K562 (cell line): ENCODE results near the gene GJC2. TPM values are rescaled to one million over a fixed set of nuclear protein-coding genes. Genes with fewer than 3 reads are reported as not detected.

Experiments
- BCL6 ChIP-seq: fragments of 250-450 bp; sonication (Bioruptor Pico); IDR thresholded peaks from 2 replicates; pipeline ENCODE4 v1.4.0; 2020
- CHD1 ChIP-seq: fragments of 200-600 bp; sonication (generic); IDR thresholded peaks from one replicate; pipeline ENCODE4 v1.6.1; 2012; ENCODE audit warnings: mild to moderate bottlenecking, moderate library complexity, low read length, inconsistent platforms
- CTBP1 ChIP-seq: fragments of 450-650 bp; IDR thresholded peaks from 2 replicates; pipeline ENCODE4 v1.6.1; 2016; ENCODE audit warnings: borderline replicate concordance
- ERF ChIP-seq: fragments of 450-650 bp; formaldehyde crosslinking; IDR thresholded peaks from 2 replicates; pipeline ENCODE4 v1.4.0; 2020; ENCODE audit warnings: mild to moderate bottlenecking, mixed read lengths
- JUN ChIP-seq, 2 experiments: sonication (generic) in 1 of 2; formaldehyde crosslinking in 1 of 2; IDR thresholded peaks; 2 replicates each; pipeline versions ENCODE4 v1.6.1 to v1.8.0; 2012 to 2022; ENCODE audit warnings: borderline replicate concordance in 2 of 2, mild to moderate bottlenecking in 2 of 2, improper control_type of control experiment in 1 of 2, low read depth in 1 of 2, low read length in 1 of 2, missing genetic modification reagents in 1 of 2
- MEIS2 ChIP-seq: fragments of 450-650 bp; IDR thresholded peaks from 2 replicates; pipeline ENCODE4 v1.6.1; 2014; ENCODE audit warnings: mild to moderate bottlenecking; ENCODE audit not compliant: partially characterized antibody
- MYC ChIP-seq, 2 experiments: fragments of 250-450 bp in 1 of 2; sonication (Bioruptor Pico) in 1 of 2; IDR thresholded peaks; 2 replicates each; pipeline versions ENCODE4 v1.5.1 to v1.6.1; 2012 to 2021; ENCODE audit warnings: low read depth in 2 of 2, borderline replicate concordance in 1 of 2, improper control_type of control experiment in 1 of 2, low read length in 1 of 2, mild to moderate bottlenecking in 1 of 2, moderate library complexity in 1 of 2
- NFIC ChIP-seq: fragments of 450-650 bp; IDR thresholded peaks from 2 replicates; pipeline ENCODE4 v1.6.1; 2017; ENCODE audit warnings: mild to moderate bottlenecking, inconsistent platforms
- PTRF ChIP-seq: fragments of 450-650 bp; IDR thresholded peaks from 2 replicates; pipeline ENCODE4 v1.6.1; 2016; ENCODE audit warnings: mild to moderate bottlenecking, missing genetic modification characterization, missing compliant biosample characterization
- RBM14 ChIP-seq: fragments of 200-400 bp; formaldehyde crosslinking; IDR thresholded peaks from 2 replicates; pipeline ENCODE4 v1.6.1; 2018; ENCODE audit warnings: low read depth, mild to moderate bottlenecking, low read length, moderate library complexity, borderline replicate concordance; ENCODE audit not compliant: insufficient read depth
- RBM15 ChIP-seq: fragments of 200-400 bp; formaldehyde crosslinking; IDR thresholded peaks from 2 replicates; pipeline ENCODE4 v1.6.1; 2018; ENCODE audit warnings: mild to moderate bottlenecking, low read length, moderate library complexity; ENCODE audit not compliant: insufficient read depth
- SNIP1 ChIP-seq: fragments of 450-650 bp; IDR thresholded peaks from 2 replicates; pipeline ENCODE4 v1.7.1; 2017; ENCODE audit warnings: low read depth, mild to moderate bottlenecking
- STAT5B ChIP-seq: fragments of 250-450 bp; sonication (Bioruptor Pico); IDR thresholded peaks from 2 replicates; pipeline ENCODE4 v1.8.0; 2021; ENCODE audit warnings: mild to moderate bottlenecking, inconsistent platforms
- ZBTB1 ChIP-seq: sonication (generic); formaldehyde crosslinking; IDR thresholded peaks from 2 replicates; pipeline ENCODE4 v1.8.1; 2023; ENCODE audit warnings: missing genetic modification reagents, low read depth, mild to moderate bottlenecking, borderline replicate concordance
- ZHX1 ChIP-seq: fragments of 150-350 bp; conservative IDR thresholded peaks from 2 replicates; pipeline ENCODE4 v1.6.1; 2014; ENCODE audit warnings: low read length
- ZNF707 ChIP-seq: fragments of 250-450 bp; sonication (Bioruptor Pico); conservative IDR thresholded peaks from 2 replicates; pipeline ENCODE4 v1.8.0; 2022; ENCODE audit warnings: inconsistent platforms, mild to moderate bottlenecking, moderate library complexity
- polyA plus RNA-seq, 8 experiments: library from polyadenylated mRNA; depleted of rRNA in 4 of 8; stranded (reverse) in 5 of 8; unstranded in 3 of 8; fragments of >200 nt; fragmentation: Nextera tagmentation in 2 of 8; fragmentation: Illumina TruSeq in 1 of 8; extraction: Ambion mirVana in 2 of 8; extraction: Trizol in 1 of 8; gene quantifications; 2 replicates each; pipeline versions ENCODE4 v1.2.1 to v1.2.3, GENCODE V29; 2011 to 2014; ENCODE audit warnings: inconsistent platforms in 1 of 8, missing spikeins in 1 of 8
- total RNA-seq, 7 experiments: library from RNA; depleted of rRNA in 6 of 7; stranded (reverse); fragments of >200 nt in 6 of 7; fragmentation: Illumina TruSeq in 2 of 7; extraction: Trizol in 2 of 7; gene quantifications; 2 replicates each; pipeline versions ENCODE4 v1.2.1 to v1.2.3, GENCODE V29; 2011 to 2021; ENCODE audit warnings: low replicate concordance in 1 of 7
- TF ChIP-seq, protein P1 (sequence below): fragments of 250-450 bp; sonication (Bioruptor Pico); IDR thresholded peaks from 2 replicates; pipeline ENCODE4 v1.8.0; 2022; ENCODE audit warnings: inconsistent platforms
- TF ChIP-seq, protein P2 (sequence below): sonication (generic); formaldehyde crosslinking; IDR thresholded peaks from 2 replicates; pipeline ENCODE4 v1.8.1; 2023; ENCODE audit warnings: mild to moderate bottlenecking, missing genetic modification reagents
- TF ChIP-seq, protein P3 (sequence below): sonication (generic); formaldehyde crosslinking; IDR thresholded peaks from 2 replicates; pipeline ENCODE4 v1.5.0; 2020; ENCODE audit warnings: missing genetic modification reagents

Gene GJC2
- total and polyA plus RNA-seq, 9 of the 15 experiments (the other 6 are each of a cell fraction or from before 2014, with no cell fraction given): 0.03 to 0.62 (median 0.11) TPM; not detected in 2

GRCh38 chr1:228109073-228109961 is 40.4 kb upstream of the GJC2 start, which contains the start of gene MRPL55 (continued):
- TF ChIP-seq, protein P1, sequence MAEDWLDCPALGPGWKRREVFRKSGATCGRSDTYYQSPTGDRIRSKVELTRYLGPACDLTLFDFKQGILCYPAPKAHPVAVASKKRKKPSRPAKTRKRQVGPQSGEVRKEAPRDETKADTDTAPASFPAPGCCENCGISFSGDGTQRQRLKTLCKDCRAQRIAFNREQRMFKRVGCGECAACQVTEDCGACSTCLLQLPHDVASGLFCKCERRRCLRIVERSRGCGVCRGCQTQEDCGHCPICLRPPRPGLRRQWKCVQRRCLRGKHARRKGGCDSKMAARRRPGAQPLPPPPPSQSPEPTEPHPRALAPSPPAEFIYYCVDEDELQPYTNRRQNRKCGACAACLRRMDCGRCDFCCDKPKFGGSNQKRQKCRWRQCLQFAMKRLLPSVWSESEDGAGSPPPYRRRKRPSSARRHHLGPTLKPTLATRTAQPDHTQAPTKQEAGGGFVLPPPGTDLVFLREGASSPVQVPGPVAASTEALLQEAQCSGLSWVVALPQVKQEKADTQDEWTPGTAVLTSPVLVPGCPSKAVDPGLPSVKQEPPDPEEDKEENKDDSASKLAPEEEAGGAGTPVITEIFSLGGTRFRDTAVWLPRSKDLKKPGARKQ (CRISPR knock-in tag): no peak
- TF ChIP-seq MYC (IDR thresholded peaks at IDR 0.05; ENCODE audit: low read depth, low read length): peak; percentile 84
- TF ChIP-seq MYC (CRISPR knock-in tag; IDR thresholded peaks at IDR 0.05; ENCODE audit: borderline replicate concordance, low read depth): peak; percentile 71; the same call in 1 of the 2 replicates
- TF ChIP-seq, protein P2, sequence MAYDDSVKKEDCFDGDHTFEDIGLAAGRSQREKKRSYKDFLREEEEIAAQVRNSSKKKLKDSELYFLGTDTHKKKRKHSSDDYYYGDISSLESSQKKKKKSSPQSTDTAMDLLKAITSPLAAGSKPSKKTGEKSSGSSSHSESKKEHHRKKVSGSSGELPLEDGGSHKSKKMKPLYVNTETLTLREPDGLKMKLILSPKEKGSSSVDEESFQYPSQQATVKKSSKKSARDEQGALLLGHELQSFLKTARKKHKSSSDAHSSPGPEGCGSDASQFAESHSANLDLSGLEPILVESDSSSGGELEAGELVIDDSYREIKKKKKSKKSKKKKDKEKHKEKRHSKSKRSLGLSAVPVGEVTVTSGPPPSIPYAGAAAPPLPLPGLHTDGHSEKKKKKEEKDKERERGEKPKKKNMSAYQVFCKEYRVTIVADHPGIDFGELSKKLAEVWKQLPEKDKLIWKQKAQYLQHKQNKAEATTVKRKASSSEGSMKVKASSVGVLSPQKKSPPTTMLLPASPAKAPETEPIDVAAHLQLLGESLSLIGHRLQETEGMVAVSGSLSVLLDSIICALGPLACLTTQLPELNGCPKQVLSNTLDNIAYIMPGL: no peak; the same call in 1 of the 2 replicates
- no peak for TF ChIP-seq RBM14
- TF ChIP-seq CHD1: no peak
- TF ChIP-seq JUN (IDR thresholded peaks at IDR 0.05; ENCODE audit: borderline replicate concordance, low read depth, low read length): peak; percentile 84; the same call in 1 of the 2 replicates
- TF ChIP-seq JUN (CRISPR knock-in tag; IDR thresholded peaks at IDR 0.05; ENCODE audit: borderline replicate concordance): no peak; the same call in 1 of the 2 replicates
- peak; percentile 56 for TF ChIP-seq NFIC
- no peak for TF ChIP-seq PTRF
- TF ChIP-seq, protein P3, sequence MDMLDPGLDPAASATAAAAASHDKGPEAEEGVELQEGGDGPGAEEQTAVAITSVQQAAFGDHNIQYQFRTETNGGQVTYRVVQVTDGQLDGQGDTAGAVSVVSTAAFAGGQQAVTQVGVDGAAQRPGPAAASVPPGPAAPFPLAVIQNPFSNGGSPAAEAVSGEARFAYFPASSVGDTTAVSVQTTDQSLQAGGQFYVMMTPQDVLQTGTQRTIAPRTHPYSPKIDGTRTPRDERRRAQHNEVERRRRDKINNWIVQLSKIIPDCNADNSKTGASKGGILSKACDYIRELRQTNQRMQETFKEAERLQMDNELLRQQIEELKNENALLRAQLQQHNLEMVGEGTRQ (CRISPR knock-in tag): no peak; the same call in 1 of the 2 replicates
- no peak for TF ChIP-seq STAT5B (CRISPR knock-in tag)
- peak; percentile 57; the same call in 1 of the 2 replicates for TF ChIP-seq CTBP1
- TF ChIP-seq ZBTB1 (CRISPR knock-in tag): peak; percentile 63; the same call in 1 of the 2 replicates
- no peak for TF ChIP-seq RBM15
- peak; percentile 80 for TF ChIP-seq MEIS2
- TF ChIP-seq ERF (CRISPR knock-in tag): no peak
- no peak for TF ChIP-seq ZNF707 (CRISPR knock-in tag)
- no peak for TF ChIP-seq SNIP1
- peak; percentile 71; the same call in 1 of the 2 replicates for TF ChIP-seq ZHX1
- no peak for TF ChIP-seq BCL6 (CRISPR knock-in tag)
